ENCODE measurements around the gene ZBED2. TPM values are rescaled to one million over a fixed set of nuclear protein-coding genes. Genes with fewer than 3 reads are reported as not detected.

ZBED2 gene
- total RNA-seq, 4 donors from 2014 or later, result 0.35 TPM; not detected in 3

DNA sequence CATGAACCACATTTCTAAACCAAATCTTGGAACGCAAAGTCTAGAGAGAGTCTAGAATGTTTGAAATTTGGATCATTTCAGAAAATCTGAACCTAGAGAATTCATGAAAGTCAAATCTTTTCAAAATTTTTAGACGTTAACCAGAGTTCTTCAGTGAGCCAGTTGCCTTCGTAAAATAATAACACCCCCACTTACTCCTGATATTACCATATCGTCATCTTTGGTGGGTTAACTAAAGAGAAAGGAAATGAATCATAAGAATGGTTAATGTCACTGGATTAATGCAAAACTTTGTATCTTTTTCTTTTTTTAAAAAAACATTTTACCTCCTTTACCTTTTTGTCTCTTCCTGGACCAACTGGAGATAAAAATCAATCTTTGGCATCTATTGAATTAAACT, 1.2 kb upstream of the ZBED2 start:
- Histone ChIP-seq H3K36me3 (no peaks in the 10 kb centered on the region), H3K4me3 (no peak overlapping the region), H3K27me3 (no peaks in the 10 kb centered on the region), H3K9me3 (no peaks in the 10 kb centered on the region), H3K27ac (no peak overlapping the region), H3K4me1 (no peaks in the 10 kb centered on the region)
- intact Hi-C loops (cut with DNase I; ENCODE audit: low total_unique reads), result no loop called here
- no peak for TF ChIP-seq POLR2A (IDR thresholded peaks at IDR 0.05)
- TF ChIP-seq, protein P1, sequence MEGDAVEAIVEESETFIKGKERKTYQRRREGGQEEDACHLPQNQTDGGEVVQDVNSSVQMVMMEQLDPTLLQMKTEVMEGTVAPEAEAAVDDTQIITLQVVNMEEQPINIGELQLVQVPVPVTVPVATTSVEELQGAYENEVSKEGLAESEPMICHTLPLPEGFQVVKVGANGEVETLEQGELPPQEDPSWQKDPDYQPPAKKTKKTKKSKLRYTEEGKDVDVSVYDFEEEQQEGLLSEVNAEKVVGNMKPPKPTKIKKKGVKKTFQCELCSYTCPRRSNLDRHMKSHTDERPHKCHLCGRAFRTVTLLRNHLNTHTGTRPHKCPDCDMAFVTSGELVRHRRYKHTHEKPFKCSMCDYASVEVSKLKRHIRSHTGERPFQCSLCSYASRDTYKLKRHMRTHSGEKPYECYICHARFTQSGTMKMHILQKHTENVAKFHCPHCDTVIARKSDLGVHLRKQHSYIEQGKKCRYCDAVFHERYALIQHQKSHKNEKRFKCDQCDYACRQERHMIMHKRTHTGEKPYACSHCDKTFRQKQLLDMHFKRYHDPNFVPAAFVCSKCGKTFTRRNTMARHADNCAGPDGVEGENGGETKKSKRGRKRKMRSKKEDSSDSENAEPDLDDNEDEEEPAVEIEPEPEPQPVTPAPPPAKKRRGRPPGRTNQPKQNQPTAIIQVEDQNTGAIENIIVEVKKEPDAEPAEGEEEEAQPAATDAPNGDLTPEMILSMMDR (IDR thresholded peaks at IDR 0.05), result no peak
- no peak for DNase-seq

DNA sequence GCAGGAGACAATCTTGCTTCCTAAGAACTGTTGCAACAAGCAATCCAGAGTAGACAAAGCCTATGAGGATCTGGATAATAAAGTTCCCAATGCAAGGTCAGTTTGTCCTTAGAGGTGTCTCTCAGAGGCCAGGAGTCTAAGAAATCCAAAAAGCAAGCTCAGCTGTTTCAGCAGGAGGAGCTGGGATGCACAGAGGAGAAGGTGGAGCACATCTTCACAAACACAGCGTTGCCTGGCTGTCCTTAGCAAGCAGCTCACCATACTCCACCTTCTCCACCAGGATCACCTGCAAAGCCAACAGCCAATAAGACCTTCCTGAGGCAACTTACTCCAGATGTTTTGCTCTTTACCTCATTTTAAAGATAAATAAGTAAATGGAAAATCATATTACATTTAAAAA, 365 bp downstream of the ZBED2 start:
- intact Hi-C loops (cut with DNase I; ENCODE audit: low total_unique reads), result no loop called here
- TF ChIP-seq, protein P1 (IDR thresholded peaks at IDR 0.05), result no peak
- no peak for TF ChIP-seq POLR2A (IDR thresholded peaks at IDR 0.05)
- Histone ChIP-seq H3K4me3 (no peak overlapping the region), H3K27ac (no peak overlapping the region), H3K36me3 (no peaks in the 10 kb centered on the region), H3K9me3 (no peaks in the 10 kb centered on the region), H3K27me3 (no peaks in the 10 kb centered on the region), H3K4me1 (no peaks in the 10 kb centered on the region)
- DNase-seq, result no peak

DNA sequence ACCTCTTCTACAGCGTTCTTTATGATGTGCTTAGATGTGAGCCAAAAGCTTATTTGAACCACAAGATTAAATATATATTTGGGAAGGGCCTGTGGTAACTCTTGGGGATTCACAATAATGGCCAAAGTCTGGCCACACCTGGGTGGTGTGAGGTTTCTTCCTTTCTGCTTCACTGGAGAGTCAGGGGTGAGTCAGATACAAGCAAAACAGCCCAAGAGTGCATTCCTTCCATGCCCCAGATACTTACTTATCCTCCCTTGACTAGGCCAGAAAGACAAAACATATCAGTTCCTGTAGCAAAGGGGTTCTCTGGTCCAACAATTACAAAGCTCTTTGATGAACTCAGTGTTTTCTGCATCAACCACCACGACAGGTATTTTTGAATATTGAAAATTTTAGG, 941 bp downstream of the ZBED2 start:
- no peaks in the 10 kb centered on the region for H3K36me3 ChIP-seq
- no peak overlapping the region for H3K4me3 ChIP-seq
- TF ChIP-seq POLR2A (IDR thresholded peaks at IDR 0.05), result no peak
- TF ChIP-seq, protein P1 (IDR thresholded peaks at IDR 0.05), result no peak
- intact Hi-C loops (cut with DNase I; ENCODE audit: low total_unique reads), result no loop called here
- H3K27me3 ChIP-seq, result no peaks in the 10 kb centered on the region
- no peaks in the 10 kb centered on the region for H3K4me1 ChIP-seq
- no peak for DNase-seq
- no peaks in the 10 kb centered on the region for H3K9me3 ChIP-seq
- H3K27ac ChIP-seq, result no peak overlapping the region

DNA sequence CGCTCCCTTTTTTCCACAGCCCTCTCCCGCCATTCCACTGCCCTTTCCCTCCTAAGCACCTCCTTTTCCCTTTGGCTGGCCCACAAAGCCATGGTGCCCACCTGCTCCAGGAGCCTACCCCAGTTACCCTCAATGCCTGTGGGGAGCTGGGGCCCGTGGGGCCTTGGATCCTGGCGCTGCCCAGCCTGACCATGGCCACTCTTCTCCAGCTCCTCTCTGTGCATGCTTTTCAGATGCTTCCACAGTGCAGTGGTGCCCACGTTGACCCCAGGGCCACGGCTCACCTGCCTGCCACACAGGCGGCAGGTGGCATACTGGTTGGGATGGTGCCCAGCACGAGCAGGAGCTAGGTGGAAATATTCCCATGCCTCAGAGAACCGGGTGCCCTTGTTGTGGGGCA, 1.5 kb downstream of the ZBED2 start:
- Histone ChIP-seq H3K9me3 (no peaks in the 10 kb centered on the region), H3K4me1 (no peaks in the 10 kb centered on the region), H3K27me3 (no peaks in the 10 kb centered on the region), H3K27ac (no peak overlapping the region), H3K4me3 (no peak overlapping the region), H3K36me3 (no peaks in the 10 kb centered on the region)
- intact Hi-C loops (cut with DNase I; ENCODE audit: low total_unique reads), result no loop called here
- no peak for DNase-seq
- no peak for TF ChIP-seq POLR2A (IDR thresholded peaks at IDR 0.05)
- TF ChIP-seq, protein P1 (IDR thresholded peaks at IDR 0.05), result no peak

DNA sequence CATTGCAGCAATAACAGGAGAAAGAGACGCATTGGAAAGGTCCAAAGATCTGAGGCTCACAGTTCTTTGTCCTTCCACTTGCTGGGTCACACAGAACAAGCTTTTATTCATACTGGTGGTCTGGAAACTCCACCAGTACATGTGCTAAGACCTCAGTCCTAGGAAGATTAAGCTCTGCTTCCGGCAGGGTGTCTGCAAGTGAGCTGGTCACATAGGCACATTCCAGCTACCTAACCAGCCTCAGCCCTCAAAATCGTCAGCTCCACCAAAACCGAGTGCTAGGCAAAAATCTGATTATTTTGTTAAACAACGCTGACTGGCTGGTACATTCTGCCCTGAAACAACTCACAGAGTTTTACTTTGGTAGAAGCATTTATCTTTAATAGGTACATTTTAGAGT, 2.2 kb downstream of the ZBED2 start:
- no peak for DNase-seq
- intact Hi-C loops (cut with DNase I; ENCODE audit: low total_unique reads), result no loop called here
- Histone ChIP-seq H3K27ac (no peak overlapping the region), H3K9me3 (no peaks in the 10 kb centered on the region), H3K27me3 (no peaks in the 10 kb centered on the region), H3K36me3 (no peaks in the 10 kb centered on the region), H3K4me1 (no peaks in the 10 kb centered on the region), H3K4me3 (no peak overlapping the region)
- no peak for TF ChIP-seq POLR2A (IDR thresholded peaks at IDR 0.05)
- TF ChIP-seq, protein P1 (IDR thresholded peaks at IDR 0.05), result no peak
